GM20000 (cell line): ENCODE data around the gene CDH15.

Experiments
- DNase-seq: peaks from one replicate; pipeline ENCODE4 v3.0.0; 2012; ENCODE audit warnings: low spot score
- TF ChIP-seq, protein P1 (sequence below): IDR thresholded peaks from 2 replicates; pipeline ENCODE4 v1.5.1; 2012; ENCODE audit warnings: mild to moderate bottlenecking, control low read depth; ENCODE audit errors: extremely low read depth, missing control alignments

Gene CDH15

GRCh38 chr16:89210165-89210903 lies 38.8 kb downstream of the CDH15 start:
- TF ChIP-seq, protein P1, sequence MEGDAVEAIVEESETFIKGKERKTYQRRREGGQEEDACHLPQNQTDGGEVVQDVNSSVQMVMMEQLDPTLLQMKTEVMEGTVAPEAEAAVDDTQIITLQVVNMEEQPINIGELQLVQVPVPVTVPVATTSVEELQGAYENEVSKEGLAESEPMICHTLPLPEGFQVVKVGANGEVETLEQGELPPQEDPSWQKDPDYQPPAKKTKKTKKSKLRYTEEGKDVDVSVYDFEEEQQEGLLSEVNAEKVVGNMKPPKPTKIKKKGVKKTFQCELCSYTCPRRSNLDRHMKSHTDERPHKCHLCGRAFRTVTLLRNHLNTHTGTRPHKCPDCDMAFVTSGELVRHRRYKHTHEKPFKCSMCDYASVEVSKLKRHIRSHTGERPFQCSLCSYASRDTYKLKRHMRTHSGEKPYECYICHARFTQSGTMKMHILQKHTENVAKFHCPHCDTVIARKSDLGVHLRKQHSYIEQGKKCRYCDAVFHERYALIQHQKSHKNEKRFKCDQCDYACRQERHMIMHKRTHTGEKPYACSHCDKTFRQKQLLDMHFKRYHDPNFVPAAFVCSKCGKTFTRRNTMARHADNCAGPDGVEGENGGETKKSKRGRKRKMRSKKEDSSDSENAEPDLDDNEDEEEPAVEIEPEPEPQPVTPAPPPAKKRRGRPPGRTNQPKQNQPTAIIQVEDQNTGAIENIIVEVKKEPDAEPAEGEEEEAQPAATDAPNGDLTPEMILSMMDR, result no peak
- DNase-seq, result no peak

DNA sequence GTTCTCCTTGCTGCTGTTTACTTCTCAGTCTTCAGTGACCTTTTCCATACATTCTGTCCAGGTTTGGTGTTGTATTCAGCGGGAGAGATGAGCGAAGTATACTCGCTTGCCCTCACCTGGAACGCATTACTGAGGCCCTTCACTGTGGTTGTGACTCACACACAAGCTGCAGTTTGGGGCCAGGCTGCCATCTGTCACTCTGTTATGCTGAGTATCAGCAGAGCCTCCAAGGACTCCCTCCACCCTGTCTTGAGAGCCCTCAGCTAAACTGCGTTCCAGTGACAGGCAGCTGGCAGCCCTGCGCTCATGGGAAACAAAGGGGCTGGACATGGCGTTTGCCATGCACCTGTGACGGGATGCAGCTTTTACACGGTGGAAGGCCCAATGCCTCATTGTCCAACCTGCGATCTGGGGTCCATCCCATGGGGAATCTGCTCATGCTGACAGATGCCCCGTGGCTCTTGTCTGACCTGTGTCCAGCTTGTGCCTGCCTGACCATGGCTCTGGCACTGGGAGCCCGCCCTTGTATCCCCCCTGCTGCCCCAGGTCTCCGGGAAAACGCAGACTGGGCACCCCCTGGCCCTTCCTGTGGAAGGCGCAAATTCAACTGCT lies 39.5 kb downstream of the CDH15 start:
- TF ChIP-seq, protein P1, result no peak
- DNase-seq, result no peak

- TF ChIP-seq, protein P1, result peak; percentile 54
- DNase-seq, result peak; percentile 89
Measured at GRCh38 chr16:89216315-89217137, 45.0 kb downstream of the CDH15 start.

DNA sequence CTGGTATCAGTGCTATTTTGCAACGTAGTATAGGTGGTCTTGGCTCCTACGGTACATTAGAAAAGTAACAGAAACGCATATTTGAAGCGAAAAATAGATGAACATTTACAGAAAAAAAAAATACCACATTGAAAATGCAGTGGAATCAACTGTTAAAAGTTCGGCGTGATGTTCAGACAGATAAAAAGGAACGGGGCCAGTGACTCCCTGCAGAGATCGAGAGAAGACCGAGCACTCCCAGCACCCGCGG lies 45.5 kb downstream of the CDH15 start:
- TF ChIP-seq, protein P1, result no peak
- DNase-seq, result no peak

DNA sequence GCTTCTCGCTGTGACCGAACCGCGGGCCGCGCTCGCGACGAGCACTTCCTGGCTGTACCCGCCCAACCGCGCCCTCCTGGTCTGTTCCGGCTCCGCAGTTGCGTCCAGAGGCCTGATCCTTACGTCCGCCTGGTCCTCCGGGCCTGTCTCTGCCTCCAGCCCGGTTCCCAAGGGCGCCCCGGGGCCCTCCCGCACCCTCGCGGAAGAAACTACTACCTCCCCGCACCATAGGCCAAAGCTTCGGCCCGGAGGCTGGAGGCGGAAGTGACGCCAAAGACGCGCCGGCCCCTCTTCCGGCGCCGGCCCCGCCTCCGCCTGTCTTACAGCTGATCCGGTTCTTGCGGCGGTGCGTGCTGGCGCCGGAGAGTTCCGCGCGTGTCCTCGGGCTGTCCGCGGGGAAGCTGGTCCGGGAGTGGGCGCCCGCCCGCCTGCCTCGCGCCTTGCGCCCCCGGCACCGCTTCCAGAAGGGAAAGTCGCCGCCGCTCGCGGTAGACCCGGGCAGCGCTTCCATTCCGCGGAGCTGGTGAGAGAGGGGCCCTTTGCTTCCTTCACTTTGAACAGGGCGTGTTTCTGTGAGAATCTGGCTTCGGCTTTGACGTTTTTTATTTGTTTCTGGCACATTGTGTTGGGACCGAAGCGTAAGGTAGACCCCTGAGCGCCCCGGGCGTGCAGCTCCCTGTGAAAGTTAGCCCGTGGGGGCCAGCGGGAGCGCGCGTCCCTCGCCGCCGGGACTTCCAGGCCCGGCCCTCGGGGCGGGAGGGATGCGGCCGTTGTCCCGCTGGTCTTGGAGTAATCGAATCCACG lies 46.0 kb downstream of the CDH15 start, which contains the start of gene ZNF778:
ZNF778 (plus strand) TSS at position 316 of the 804 bp plus-strand sequence. CDS start 3,425 bp downstream, outside the sequence.
- DNase-seq, result peak; percentile 96
- TF ChIP-seq, protein P1, result no peak

GRCh38 chr16:89219365-89219764 lies 47.8 kb downstream of the CDH15 start:
- no peak for DNase-seq
- TF ChIP-seq, protein P1, result no peak
